Activated T-cell treated with anti-CD3 and anti-CD28 coated beads, Interleukin-2, amount 50 U/mL, for 24 hours (primary cell): ENCODE data around the gene FXYD5.
A peak's percentile ranks its signal among the peaks of the same experiment; 100 is the strongest.

Experiments used
- DNase-seq: peaks from one replicate; pipeline ENCODE4 v3.0.0-alpha.2; 2020
- H3K27ac Mint-ChIP-seq: 2 replicates; pipeline ENCODE4 v1.8.0; 2020; ENCODE audit warnings: mild to moderate bottlenecking, mixed read lengths
- H3K27me3 Mint-ChIP-seq: 2 replicates; pipeline ENCODE4 v1.8.0; 2020; ENCODE audit warnings: mixed read lengths
- H3K36me3 Mint-ChIP-seq: 2 replicates; pipeline ENCODE4 v1.8.0; 2020; ENCODE audit warnings: low read depth, mixed read lengths
- H3K4me1 Mint-ChIP-seq: 2 replicates; pipeline ENCODE4 v1.8.0; 2020; ENCODE audit warnings: low read depth, mixed read lengths
- H3K4me3 Mint-ChIP-seq: 2 replicates; pipeline ENCODE4 v1.8.0; 2020; ENCODE audit warnings: mild to moderate bottlenecking, moderate library complexity, mixed read lengths
- H3K9me3 Mint-ChIP-seq: 2 replicates; pipeline ENCODE4 v1.8.0; 2020; ENCODE audit warnings: mixed read lengths

Gene FXYD5

GRCh38 chr19:35167251-35168119, 12.9 kb downstream of the FXYD5 start:
- DNase-seq = no peak
- H3K36me3 Mint-ChIP-seq = peaks cover 98% of the 10 kb centered on the region
- H3K27me3 Mint-ChIP-seq = no peaks in the 10 kb centered on the region
- peaks cover 26% of the 10 kb centered on the region for H3K9me3 Mint-ChIP-seq
- H3K4me3 Mint-ChIP-seq = no peak overlapping the region
- H3K4me1 Mint-ChIP-seq = peaks cover 57% of the 10 kb centered on the region
- H3K27ac Mint-ChIP-seq = peak overlapping the region; percentile 89

- Mint-ChIP-seq H3K9me3 (peaks cover 25% of the 10 kb centered on the region), H3K4me1 (peaks cover 60% of the 10 kb centered on the region), H3K4me3 (no peak overlapping the region), H3K27ac (peak overlapping the region; percentile 89), H3K27me3 (no peaks in the 10 kb centered on the region), H3K36me3 (peaks cover 98% of the 10 kb centered on the region)
- DNase-seq = no peak
Observed at GRCh38 chr19:35168196-35168595, 13.7 kb downstream of the FXYD5 start.

DNA sequence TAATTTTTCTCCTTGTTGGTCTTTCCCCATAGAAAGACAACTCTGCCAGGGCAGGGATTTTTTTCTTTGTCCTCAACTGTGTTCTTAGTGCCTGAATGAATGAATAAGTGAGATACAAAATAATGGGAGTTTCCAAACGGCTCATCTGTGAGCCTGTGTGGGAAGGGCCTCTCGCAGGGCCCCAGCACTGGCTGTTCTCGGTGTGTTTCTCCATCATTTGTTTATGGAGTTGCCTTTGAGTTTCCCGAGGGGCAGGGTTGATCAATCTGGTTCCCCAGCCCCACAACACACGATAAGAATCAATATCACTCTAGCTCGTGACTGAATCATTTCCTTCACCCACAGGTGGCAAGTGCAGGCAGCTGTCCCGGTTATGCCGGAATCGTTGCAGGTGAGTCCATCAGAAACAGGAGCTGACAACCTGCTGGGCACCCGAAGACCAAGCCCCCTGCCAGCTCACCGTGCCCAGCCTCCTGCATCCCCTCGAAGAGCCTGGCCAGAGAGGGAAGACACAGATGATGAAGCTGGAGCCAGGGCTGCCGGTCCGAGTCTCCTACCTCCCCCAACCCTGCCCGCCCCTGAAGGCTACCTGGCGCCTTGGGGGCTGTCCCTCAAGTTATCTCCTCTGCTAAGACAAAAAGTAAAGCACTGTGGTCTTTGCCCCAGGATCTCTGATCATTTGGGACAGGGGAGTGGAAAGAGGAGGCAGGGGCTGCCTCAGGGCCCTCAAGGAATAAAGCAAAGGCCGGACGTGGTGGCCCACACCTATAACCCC, 14.9 kb downstream of the FXYD5 start:
- Mint-ChIP-seq H3K36me3 (peaks cover 89% of the 10 kb centered on the region), H3K27ac (peak overlapping the region; percentile 89), H3K4me3 (no peak overlapping the region)

DNA sequence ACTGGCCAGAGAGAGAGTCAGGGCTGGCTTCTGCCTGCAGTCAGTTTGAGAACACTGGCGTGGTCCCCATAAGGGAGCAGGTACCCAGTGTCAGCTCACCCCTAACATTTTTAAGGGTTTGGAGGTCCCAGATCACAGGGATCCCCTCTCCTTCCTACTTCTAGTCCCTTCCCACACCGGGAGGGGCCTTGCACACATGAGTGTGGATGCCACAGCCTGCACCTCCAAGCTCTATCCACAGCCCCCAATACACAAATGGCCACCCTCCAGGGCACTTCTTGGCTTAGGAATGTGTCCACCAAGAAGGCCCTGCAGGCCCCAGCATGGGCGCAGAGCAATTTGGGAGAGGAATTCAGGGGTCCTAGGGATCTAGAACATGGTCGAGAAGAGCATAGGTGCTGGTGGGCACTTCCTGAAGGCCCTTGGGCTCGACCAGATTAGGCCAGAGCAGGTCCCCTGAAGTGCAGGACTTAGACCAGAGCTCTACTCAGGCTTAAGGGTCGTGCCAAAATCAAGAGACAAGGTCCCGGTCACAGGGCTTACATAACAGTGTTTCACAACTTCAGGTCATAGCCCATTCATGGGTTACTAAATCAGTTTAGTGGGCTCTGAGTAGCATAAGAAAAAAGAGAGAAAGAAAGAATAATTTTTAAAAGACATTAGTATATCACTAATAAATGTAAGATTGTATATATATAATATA, 16.0 kb downstream of the FXYD5 start:
- Mint-ChIP-seq H3K27ac (peak overlapping the region; percentile 79), H3K4me1 (peaks cover 53% of the 10 kb centered on the region), H3K27me3 (no peaks in the 10 kb centered on the region), H3K36me3 (peaks cover 78% of the 10 kb centered on the region), H3K9me3 (peaks cover 10% of the 10 kb centered on the region), H3K4me3 (no peak overlapping the region)
- DNase-seq = no peak

More for the DNA sequence above, 14.9 kb downstream of the FXYD5 start:
- no peaks in the 10 kb centered on the region for H3K27me3 Mint-ChIP-seq
- peaks cover 53% of the 10 kb centered on the region for H3K4me1 Mint-ChIP-seq
- DNase-seq = no peak
- peaks cover 16% of the 10 kb centered on the region for H3K9me3 Mint-ChIP-seq

DNA sequence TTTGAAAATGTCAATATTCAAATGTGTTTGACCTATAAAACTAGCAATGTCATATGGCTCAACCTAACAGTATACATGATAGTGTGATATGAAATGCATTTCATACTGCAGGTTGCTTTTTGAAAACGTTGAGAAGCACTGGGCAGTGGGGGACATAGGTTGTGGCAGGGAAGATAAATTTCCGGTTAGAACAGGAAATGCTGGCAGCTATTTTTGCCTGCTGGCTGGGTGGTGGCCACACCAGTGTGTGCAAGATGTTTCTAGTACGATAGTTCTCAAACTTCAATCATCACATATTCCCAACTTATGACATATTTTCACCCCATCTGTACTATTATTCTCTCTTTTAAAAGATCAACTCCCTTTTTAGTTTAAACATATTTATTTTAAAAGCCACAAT, 17.2 kb downstream of the FXYD5 start:
- Mint-ChIP-seq H3K27me3 (no peaks in the 10 kb centered on the region), H3K4me3 (no peak overlapping the region), H3K36me3 (peaks cover 66% of the 10 kb centered on the region), H3K27ac (peak overlapping the region; percentile 80), H3K4me1 (peaks cover 49% of the 10 kb centered on the region), H3K9me3 (no peaks in the 10 kb centered on the region)
- DNase-seq = no peak

DNA sequence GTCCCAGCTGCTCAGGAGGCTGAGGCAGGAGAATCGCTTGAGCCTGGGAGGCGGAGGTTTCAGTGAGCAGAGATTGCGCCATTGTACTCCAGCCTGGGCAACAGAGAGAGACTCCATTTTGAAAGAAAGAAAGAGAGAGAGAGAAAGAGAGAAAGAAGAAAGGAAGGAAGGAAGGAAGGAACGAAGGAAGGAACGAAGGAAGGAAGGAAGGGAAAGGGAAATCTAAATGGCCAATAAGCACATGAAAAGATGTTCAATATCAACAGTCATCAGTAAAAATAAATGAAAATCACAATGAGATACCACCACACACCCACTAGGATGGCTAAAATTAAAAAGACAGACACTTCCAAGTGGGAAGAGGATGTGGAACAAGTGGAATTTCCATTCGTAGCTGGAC, 19.7 kb downstream of the FXYD5 start:
- Mint-ChIP-seq H3K27ac (no peak overlapping the region), H3K36me3 (peaks cover 41% of the 10 kb centered on the region), H3K27me3 (no peaks in the 10 kb centered on the region), H3K4me1 (peaks cover 39% of the 10 kb centered on the region), H3K9me3 (peaks cover 6% of the 10 kb centered on the region), H3K4me3 (no peak overlapping the region)
- no peak for DNase-seq

- Mint-ChIP-seq H3K27ac (peak overlapping the region; percentile 47), H3K4me3 (no peak overlapping the region), H3K4me1 (peaks cover 35% of the 10 kb centered on the region), H3K36me3 (peaks cover 24% of the 10 kb centered on the region), H3K9me3 (peaks cover 6% of the 10 kb centered on the region), H3K27me3 (no peaks in the 10 kb centered on the region)
- DNase-seq = no peak
Observed at GRCh38 chr19:35176181-35176570, 21.6 kb downstream of the FXYD5 start.

DNA sequence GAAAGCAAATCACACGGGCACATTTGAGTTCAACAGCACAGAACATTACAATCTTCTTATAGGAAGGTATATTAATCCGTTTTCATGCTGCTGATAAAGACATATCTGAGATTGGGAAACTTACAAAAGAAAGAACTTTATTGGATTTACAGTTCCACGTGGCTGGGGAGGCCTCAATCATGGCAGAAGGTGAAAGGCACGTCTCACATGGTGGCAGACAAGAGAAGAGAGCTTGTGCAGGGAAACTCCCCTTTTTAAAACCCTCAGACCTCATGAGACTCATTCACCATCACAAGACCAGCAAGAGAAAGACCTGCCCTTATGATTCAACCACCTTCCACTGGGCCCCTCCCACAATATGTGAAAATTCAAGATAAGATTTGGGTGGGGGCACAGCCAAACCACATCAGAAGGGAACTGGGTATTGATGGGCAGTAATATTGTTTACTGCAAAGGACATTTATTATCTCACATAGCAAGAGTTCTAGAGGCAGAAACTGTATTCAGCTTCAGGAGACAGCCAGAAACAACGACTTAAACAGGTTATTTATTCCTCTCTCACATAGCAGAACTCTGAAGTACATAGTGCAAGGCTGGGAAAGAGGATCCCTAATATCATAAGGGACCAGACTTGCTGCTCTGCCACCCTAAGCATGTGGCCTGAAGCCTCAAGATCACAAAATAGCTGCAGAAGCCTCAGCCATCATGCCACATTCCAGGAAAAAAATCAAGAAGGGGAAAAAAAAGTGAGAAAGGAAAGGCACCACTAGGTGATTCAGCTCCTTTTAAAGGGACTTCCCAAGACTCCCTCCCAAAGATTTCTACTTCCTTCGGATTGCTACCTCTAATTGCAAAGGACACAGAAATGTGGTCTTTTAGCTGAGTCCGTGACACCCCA, 23.1 kb downstream of the FXYD5 start:
- H3K4me1 Mint-ChIP-seq = peaks cover 31% of the 10 kb centered on the region
- H3K9me3 Mint-ChIP-seq = peaks cover 6% of the 10 kb centered on the region

DNA sequence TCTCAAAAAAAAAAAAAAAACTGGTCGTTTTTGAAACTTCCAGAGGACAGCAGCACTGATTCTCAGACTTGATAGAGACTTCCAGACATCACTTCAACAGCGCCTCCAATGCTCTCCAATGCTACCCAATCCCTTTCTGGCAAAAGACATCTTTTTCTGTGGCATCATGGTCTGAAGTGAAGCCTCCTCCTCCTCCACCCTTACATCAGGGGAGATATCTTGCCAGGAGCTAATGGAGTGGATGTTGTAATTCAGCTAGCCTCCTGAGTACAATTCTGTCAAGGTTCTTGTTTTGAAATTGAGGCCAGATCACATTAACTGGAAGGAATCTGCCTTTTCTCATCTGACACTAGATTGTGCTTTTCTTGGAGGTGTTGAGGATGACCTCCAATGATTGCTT, 24.2 kb downstream of the FXYD5 start:
- Mint-ChIP-seq H3K4me1 (peaks cover 29% of the 10 kb centered on the region), H3K27me3 (no peaks in the 10 kb centered on the region), H3K4me3 (no peak overlapping the region), H3K9me3 (peaks cover 6% of the 10 kb centered on the region), H3K36me3 (peaks cover 2% of the 10 kb centered on the region), H3K27ac (no peak overlapping the region)
- DNase-seq = no peak

More for the DNA sequence above, 23.1 kb downstream of the FXYD5 start:
- H3K27ac Mint-ChIP-seq = no peak overlapping the region
- DNase-seq = no peak
- H3K27me3 Mint-ChIP-seq = no peaks in the 10 kb centered on the region
- peaks cover 10% of the 10 kb centered on the region for H3K36me3 Mint-ChIP-seq
- H3K4me3 Mint-ChIP-seq = no peak overlapping the region

- no peak for DNase-seq
- Mint-ChIP-seq H3K4me1 (peaks cover 29% of the 10 kb centered on the region), H3K36me3 (no peaks in the 10 kb centered on the region), H3K9me3 (peaks cover 13% of the 10 kb centered on the region), H3K27ac (no peak overlapping the region), H3K27me3 (no peaks in the 10 kb centered on the region), H3K4me3 (no peak overlapping the region)
Observed at GRCh38 chr19:35179830-35180229, 25.3 kb downstream of the FXYD5 start.

GRCh38 chr19:35181387-35181786, 26.9 kb downstream of the FXYD5 start:
- peaks cover 22% of the 10 kb centered on the region for H3K4me1 Mint-ChIP-seq
- no peak overlapping the region for H3K27ac Mint-ChIP-seq
- DNase-seq = no peak
- H3K4me3 Mint-ChIP-seq = no peak overlapping the region
- no peaks in the 10 kb centered on the region for H3K36me3 Mint-ChIP-seq
- peaks cover 17% of the 10 kb centered on the region for H3K9me3 Mint-ChIP-seq
- no peaks in the 10 kb centered on the region for H3K27me3 Mint-ChIP-seq

- Mint-ChIP-seq H3K4me1 (peaks cover 11% of the 10 kb centered on the region), H3K9me3 (peaks cover 11% of the 10 kb centered on the region), H3K4me3 (no peak overlapping the region), H3K36me3 (no peaks in the 10 kb centered on the region), H3K27me3 (no peaks in the 10 kb centered on the region), H3K27ac (no peak overlapping the region)
- DNase-seq = no peak
Observed at GRCh38 chr19:35184267-35184666, 29.7 kb downstream of the FXYD5 start.

- DNase-seq = no peak
- Mint-ChIP-seq H3K27ac (no peak overlapping the region), H3K36me3 (no peaks in the 10 kb centered on the region), H3K27me3 (no peaks in the 10 kb centered on the region), H3K4me3 (no peak overlapping the region), H3K9me3 (peaks cover 11% of the 10 kb centered on the region), H3K4me1 (peaks cover 6% of the 10 kb centered on the region)
Observed at GRCh38 chr19:35184884-35185283, 30.3 kb downstream of the FXYD5 start.
